Naive thymus-derived CD4-positive, alpha-beta T cell (primary cell): Measurements from ENCODE around the gene CALU. TPM values are rescaled to one million over a fixed set of nuclear protein-coding genes. Genes with fewer than 3 reads are reported as not detected.

Source experiments
- ATAC-seq: fragments of 150-1000 bp; cut with Tn5 transposase; 2 replicates; pipeline ENCODE4 v1.10.0; 2021; ENCODE audit warnings: mild to moderate bottlenecking, moderate library complexity
- CTCF ChIA-PET: fragments of 350-600 bp; sonication (Branson Sonifier 250); formaldehyde crosslinking; loops from one replicate; lab custom pipeline; 2021; ENCODE audit warnings: antibody characterized with exemption; lab: Charles Lee
- POLR2A ChIA-PET: fragments of 350-600 bp; sonication (Branson Sonifier 250); formaldehyde crosslinking; loops from one replicate; lab custom pipeline; 2021; ENCODE audit warnings: antibody characterized with exemption, inconsistent platforms; lab: Charles Lee
- DNase-seq, 9 donors: peaks; one replicate each; pipeline versions ENCODE4 v3.0.0 to v3.0.0-alpha.2; 2020 to 2022; ENCODE audit warnings: mixed read lengths in 1 of 9
- H3K27ac ChIP-seq: one replicate; pipeline ENCODE4 v1.7.0; 2013; ENCODE audit warnings: mild to moderate bottlenecking, low read depth, low read length, moderate library complexity
- H3K27me3 ChIP-seq, 2 donors: one replicate each; pipeline ENCODE4 v1.7.0; 2013; ENCODE audit warnings: low read length in 2 of 2, mild to moderate bottlenecking in 2 of 2, moderate library complexity in 2 of 2; ENCODE audit not compliant: control insufficient read depth in 2 of 2, insufficient read depth in 2 of 2
- H3K36me3 ChIP-seq, 3 experiments: 1 replicate in 2 of 3; 2 replicates in 1 of 3; pipeline ENCODE4 v1.7.0; 2013; ENCODE audit warnings: low read length in 3 of 3, mild to moderate bottlenecking in 3 of 3, moderate library complexity in 1 of 3; ENCODE audit not compliant: insufficient read depth in 3 of 3, control insufficient read depth in 2 of 3
- H3K4me1 ChIP-seq, 2 donors: one replicate each; pipeline ENCODE4 v1.7.0; 2013; ENCODE audit warnings: low read length in 2 of 2, mild to moderate bottlenecking in 2 of 2, moderate library complexity in 1 of 2; ENCODE audit not compliant: control insufficient read depth in 2 of 2, insufficient read depth in 2 of 2
- H3K4me3 ChIP-seq: 2 replicates; pipeline ENCODE4 v1.7.0; 2013; ENCODE audit warnings: mild to moderate bottlenecking, low read length
- H3K9me3 ChIP-seq, 3 experiments: 1 replicate in 2 of 3; 2 replicates in 1 of 3; pipeline ENCODE4 v1.7.0; 2013; ENCODE audit warnings: low read length in 3 of 3; ENCODE audit not compliant: control insufficient read depth in 2 of 3
- H3K27ac Mint-ChIP-seq, 9 donors: one replicate each; pipeline ENCODE4 v1.8.0; 2020 to 2022; ENCODE audit warnings: mixed read lengths in 9 of 9, mild to moderate bottlenecking in 8 of 9, moderate library complexity in 5 of 9, inconsistent platforms in 2 of 9
- H3K27me3 Mint-ChIP-seq, 5 donors: one replicate each; pipeline ENCODE4 v1.8.0; 2021 to 2022; ENCODE audit warnings: mixed read lengths in 5 of 5, mild to moderate bottlenecking in 1 of 5
- H3K36me3 Mint-ChIP-seq, 5 donors: one replicate each; pipeline ENCODE4 v1.8.0; 2020 to 2022; ENCODE audit warnings: mixed read lengths in 5 of 5, mild to moderate bottlenecking in 3 of 5, inconsistent platforms in 1 of 5
- H3K4me1 Mint-ChIP-seq, 7 donors: one replicate each; pipeline ENCODE4 v1.8.0; 2020 to 2022; ENCODE audit warnings: mixed read lengths in 7 of 7, mild to moderate bottlenecking in 3 of 7, inconsistent platforms in 1 of 7
- H3K4me3 Mint-ChIP-seq, 10 donors: one replicate each; pipeline ENCODE4 v1.8.0; 2020 to 2022; ENCODE audit warnings: mild to moderate bottlenecking in 10 of 10, mixed read lengths in 10 of 10, moderate library complexity in 6 of 10, inconsistent platforms in 2 of 10
- H3K9me3 Mint-ChIP-seq, 11 donors: one replicate each; pipeline ENCODE4 v1.8.0; 2020 to 2022; ENCODE audit warnings: mixed read lengths in 11 of 11, mild to moderate bottlenecking in 4 of 11, inconsistent platforms in 1 of 11, moderate library complexity in 1 of 11
- intact Hi-C, 2 donors: fragments of 100-400 bp; cut with micrococcal nuclease; formaldehyde crosslinking; loops; one replicate each; pipeline ENCODE4 v1.15.1; 2023
- polyA plus RNA-seq, 2 donors: library from polyadenylated mRNA; unstranded; fragments of 300-500 nt; fragmentation: Illumina TruSeq; gene quantifications; one replicate each; pipeline ENCODE4 v1.2.3, GENCODE V29; 2021
- total RNA-seq, 6 experiments: library from RNA in 5 of 6; stranded (reverse) in 5 of 6; gene quantifications; 1 replicate in 5 of 6; 2 replicates in 1 of 6; pipeline ENCODE4 v1.2.3 and lab custom pipeline; 2021 to 2026

Gene CALU
- total and polyA plus RNA-seq, 7 experiments from 2014 or later = 18.6 to 36.2 (median 22.2) TPM

GRCh38 chr7:128745706-128746105, 6.5 kb downstream of the CALU start:
- DNase-seq (no peak), ATAC-seq (no peak)
- no peaks in the 10 kb centered on the region for H3K27me3 Mint-ChIP-seq
- H3K36me3 Mint-ChIP-seq = peaks cover 0 to 29% (median 8%) of the 10 kb centered on the region in 5 donors
- Histone ChIP-seq H3K27me3 (no peaks in the 10 kb centered on the region), H3K27ac (no peak overlapping the region), H3K9me3 (no peaks in the 10 kb centered on the region), H3K4me3 (no peak overlapping the region), H3K36me3 (peaks cover 0 to 24% (median 7%) of the 10 kb centered on the region in 3 experiments), H3K4me1 (peaks cover 0 to 7% of the 10 kb centered on the region in 2 donors)
- peak overlapping the region in 1 of 9 donors; percentile 16 for H3K27ac Mint-ChIP-seq
- peaks cover 14 to 51% (median 46%) of the 10 kb centered on the region in 7 donors for H3K4me1 Mint-ChIP-seq
- H3K4me3 Mint-ChIP-seq = no peak overlapping the region
- POLR2A ChIA-PET = no interaction called here
- no peaks in the 10 kb centered on the region for H3K9me3 Mint-ChIP-seq
- intact Hi-C loops = no loop called here
- CTCF ChIA-PET = interaction anchor here (0.7 to 0.8 kb wide), 2 partner anchors 75 to 138 kb away, joined by 4 to 5 read pairs; no protein-coding TSS in a partner anchor

DNA sequence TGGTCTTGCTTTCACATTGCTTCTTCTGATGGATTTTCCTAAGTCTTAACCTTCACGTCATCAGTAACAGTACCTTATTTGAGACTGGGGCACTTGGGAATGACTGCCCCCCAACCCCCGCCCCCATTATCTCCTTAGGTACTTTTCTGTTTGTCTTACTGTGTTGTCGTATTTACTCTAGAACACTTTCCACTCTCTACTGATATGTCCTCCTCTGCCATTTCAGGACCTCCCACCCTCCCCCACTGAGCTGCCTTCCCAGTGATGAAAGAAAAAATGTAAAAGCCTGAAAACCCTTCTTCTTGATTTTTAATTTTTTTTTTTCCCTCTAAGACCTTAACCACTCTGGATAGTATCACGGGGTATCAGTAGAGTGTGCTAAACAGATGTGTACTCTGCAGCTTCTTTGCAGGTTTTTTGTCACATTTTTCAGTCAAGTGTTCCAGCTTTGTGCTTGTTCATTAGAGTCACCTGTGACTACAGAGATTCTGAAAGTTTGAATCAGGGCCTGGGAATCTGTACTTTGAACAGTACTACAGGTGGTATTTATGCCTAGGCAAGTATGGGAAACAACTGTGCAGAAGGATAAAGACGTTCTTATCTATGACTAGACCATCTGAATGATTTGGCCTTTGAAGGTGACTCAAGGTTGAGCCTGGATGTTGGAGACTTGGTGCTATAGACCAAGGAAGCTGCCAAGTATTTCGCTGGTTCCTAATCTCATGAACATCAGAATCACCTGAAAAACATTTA, 8.3 kb downstream of the CALU start:
- Histone ChIP-seq H3K9me3 (no peaks in the 10 kb centered on the region), H3K4me1 (no peaks in the 10 kb centered on the region), H3K27ac (no peak overlapping the region), H3K27me3 (no peaks in the 10 kb centered on the region), H3K36me3 (peaks cover 0 to 26% (median 7%) of the 10 kb centered on the region in 3 experiments), H3K4me3 (no peak overlapping the region)
- CTCF ChIA-PET = no interaction called here
- POLR2A ChIA-PET = interaction anchor here (1.2 to 1.8 kb wide), 2 partner anchors 8 to 9 kb away, joined by 4 to 11 read pairs; partner anchors contain the start of gene CALU
- no peak overlapping the region for H3K27ac Mint-ChIP-seq
- DNase-seq (no peak), ATAC-seq (no peak)
- intact Hi-C loops = no loop called here
- H3K4me1 Mint-ChIP-seq = peaks cover 6 to 34% (median 29%) of the 10 kb centered on the region in 7 donors
- no peak overlapping the region for H3K4me3 Mint-ChIP-seq
- H3K27me3 Mint-ChIP-seq = no peaks in the 10 kb centered on the region
- H3K36me3 Mint-ChIP-seq = peaks cover 0 to 29% (median 8%) of the 10 kb centered on the region in 5 donors
- H3K9me3 Mint-ChIP-seq = no peaks in the 10 kb centered on the region

DNA sequence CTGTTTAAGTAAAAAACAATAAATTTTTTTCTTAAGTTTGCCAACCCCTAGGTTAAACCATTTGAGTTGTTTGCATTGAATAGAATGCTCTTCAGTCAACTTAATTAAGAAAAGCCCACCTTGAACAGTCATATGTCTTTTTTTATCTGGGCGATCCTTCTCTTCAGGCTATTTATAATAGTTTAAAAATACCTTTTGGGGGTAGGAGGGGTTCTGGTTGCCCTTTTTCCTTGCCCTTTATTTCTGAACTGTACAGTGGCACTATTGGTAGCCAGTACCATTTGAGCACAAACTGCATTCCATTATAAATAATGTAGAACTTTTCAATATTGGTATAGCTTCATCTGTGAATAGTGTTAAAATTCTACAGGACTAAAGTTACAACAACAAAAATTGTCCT, 13.1 kb downstream of the CALU start:
- H3K27ac Mint-ChIP-seq = no peak overlapping the region
- no peak overlapping the region for H3K4me3 Mint-ChIP-seq
- Histone ChIP-seq H3K36me3 (peaks cover 0 to 42% (median 14%) of the 10 kb centered on the region in 3 experiments), H3K4me3 (no peak overlapping the region), H3K4me1 (no peaks in the 10 kb centered on the region), H3K27ac (no peak overlapping the region), H3K9me3 (no peaks in the 10 kb centered on the region), H3K27me3 (no peaks in the 10 kb centered on the region)
- DNase-seq = no peak
- H3K36me3 Mint-ChIP-seq = peaks cover 6 to 48% (median 18%) of the 10 kb centered on the region in 5 donors
- H3K4me1 Mint-ChIP-seq = peaks cover 5 to 15% (median 12%) of the 10 kb centered on the region in 7 donors
- no peak for ATAC-seq
- POLR2A ChIA-PET = no interaction called here
- intact Hi-C loops = no loop called here
- no peaks in the 10 kb centered on the region for H3K27me3 Mint-ChIP-seq
- CTCF ChIA-PET = no interaction called here
- no peaks in the 10 kb centered on the region for H3K9me3 Mint-ChIP-seq

- H3K27me3 Mint-ChIP-seq = no peaks in the 10 kb centered on the region
Observed at GRCh38 chr7:128755075-128755818, 16.1 kb downstream of the CALU start.

DNA sequence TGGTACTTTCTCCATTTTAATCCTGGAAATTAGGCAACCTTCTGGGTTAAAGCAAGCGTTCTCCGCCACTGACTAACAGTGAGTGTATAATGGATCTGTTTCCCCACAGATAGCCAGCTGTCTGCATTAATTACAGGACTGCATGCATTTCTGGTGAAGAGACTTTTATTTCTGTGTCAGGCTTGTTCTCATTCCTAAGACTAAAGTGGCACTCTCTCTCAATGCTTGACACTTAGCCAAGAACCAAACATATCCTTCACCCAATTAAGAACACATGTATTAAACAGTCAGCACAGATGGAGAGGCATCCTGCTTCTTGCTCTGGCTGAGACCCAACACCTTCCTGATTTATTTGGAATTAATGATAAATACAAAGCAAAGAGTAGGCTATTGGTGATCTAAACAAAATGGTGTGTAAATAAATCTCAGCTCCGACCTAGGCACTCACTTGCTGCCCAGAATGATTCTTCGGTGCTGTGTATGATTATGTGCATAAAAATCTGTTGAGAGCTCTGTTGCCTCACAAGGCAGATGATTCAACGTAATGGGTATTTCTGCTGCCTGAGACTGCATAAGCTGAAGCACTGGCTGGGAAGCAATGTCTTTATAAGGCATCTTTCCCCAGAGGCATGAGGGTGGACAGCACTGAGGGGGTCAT, 16.8 kb downstream of the CALU start:
- ChIA-PET POLR2A (interaction anchor here (0.8 to 1.4 kb wide), 2 partner anchors 7 to 79 kb away, joined by 3 to 4 read pairs; no protein-coding TSS in a partner anchor), CTCF (no interaction called here)
- Histone ChIP-seq H3K9me3 (no peaks in the 10 kb centered on the region), H3K27ac (no peak overlapping the region), H3K36me3 (peaks cover 0 to 47% (median 19%) of the 10 kb centered on the region in 3 experiments), H3K4me1 (no peaks in the 10 kb centered on the region), H3K27me3 (no peaks in the 10 kb centered on the region), H3K4me3 (no peak overlapping the region)
- no peak for DNase-seq
- no peak for ATAC-seq
- Mint-ChIP-seq H3K36me3 (peaks cover 6 to 37% (median 17%) of the 10 kb centered on the region in 5 donors), H3K27ac (peak overlapping the region in 1 of 9 donors; percentile 36), H3K9me3 (no peaks in the 10 kb centered on the region), H3K4me1 (peaks cover 0 to 8% (median 5%) of the 10 kb centered on the region in 7 donors), H3K27me3 (no peaks in the 10 kb centered on the region), H3K4me3 (no peak overlapping the region)
- intact Hi-C loops = no loop called here

More at GRCh38 chr7:128755075-128755818, 16.1 kb downstream of the CALU start:
- peaks cover 0 to 8% (median 5%) of the 10 kb centered on the region in 7 donors for H3K4me1 Mint-ChIP-seq
- Histone ChIP-seq H3K27ac (no peak overlapping the region), H3K27me3 (no peaks in the 10 kb centered on the region), H3K4me1 (no peaks in the 10 kb centered on the region), H3K36me3 (peaks cover 0 to 48% (median 19%) of the 10 kb centered on the region in 3 experiments), H3K9me3 (no peaks in the 10 kb centered on the region), H3K4me3 (no peak overlapping the region)
- no peak overlapping the region for H3K27ac Mint-ChIP-seq
- H3K9me3 Mint-ChIP-seq = no peaks in the 10 kb centered on the region
- ChIA-PET CTCF (no interaction called here), POLR2A (no interaction called here)
- no peak overlapping the region for H3K4me3 Mint-ChIP-seq
- H3K36me3 Mint-ChIP-seq = peaks cover 6 to 35% (median 17%) of the 10 kb centered on the region in 5 donors
- ATAC-seq (no peak), DNase-seq (no peak)
- intact Hi-C loops = no loop called here

DNA sequence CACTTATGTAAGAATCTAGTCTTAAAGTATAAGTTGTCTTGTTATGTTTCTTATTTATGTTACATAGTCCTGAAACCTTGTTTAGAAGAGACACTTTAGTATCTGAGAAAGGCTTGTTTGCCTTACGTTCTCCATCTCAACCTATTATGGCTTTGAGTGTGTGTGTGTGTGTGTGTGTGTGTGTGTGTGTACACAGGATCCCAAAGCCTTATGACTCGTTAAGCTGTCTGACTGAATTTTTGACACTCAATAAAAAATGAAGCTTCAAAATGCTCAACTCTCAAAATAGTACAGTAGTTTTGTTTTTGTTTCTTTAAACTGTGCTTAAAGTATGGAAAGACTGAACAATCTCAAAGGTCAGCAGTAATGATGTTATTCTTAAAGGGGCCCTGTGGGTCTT, 18.0 kb downstream of the CALU start:
- H3K27me3 ChIP-seq = no peaks in the 10 kb centered on the region
- Mint-ChIP-seq H3K27ac (no peak overlapping the region), H3K36me3 (peaks cover 6 to 48% (median 20%) of the 10 kb centered on the region in 5 donors), H3K4me3 (no peak overlapping the region), H3K4me1 (peaks cover 0 to 8% (median 5%) of the 10 kb centered on the region in 7 donors), H3K9me3 (no peaks in the 10 kb centered on the region), H3K27me3 (no peaks in the 10 kb centered on the region)
- intact Hi-C loops = no loop called here
- no peak for ATAC-seq
- H3K27ac ChIP-seq = no peak overlapping the region
- no peaks in the 10 kb centered on the region for H3K9me3 ChIP-seq
- H3K36me3 ChIP-seq = peaks cover 0 to 57% (median 22%) of the 10 kb centered on the region in 3 experiments
- no peaks in the 10 kb centered on the region for H3K4me1 ChIP-seq
- no peak overlapping the region for H3K4me3 ChIP-seq
- POLR2A ChIA-PET = interaction anchor here (0.6 to 1.4 kb wide), 2 partner anchors 11 to 18 kb away, joined by 3 to 4 read pairs; partner anchors contain the start of gene CALU
- no peak for DNase-seq
- CTCF ChIA-PET = no interaction called here
